GM18520 (cell line): ENCODE measurements around the gene RBM12.
"Not testable (repeated sequence)": the region's sequence is repeated elsewhere in the genome, so short reads cannot be mapped to it uniquely, and the experiment has no call there.

Experiments used
- ATAC-seq: cut with Tn5 transposase; IDR thresholded peaks from one replicate; pipeline ENCODE4 v1.9.1; 2021; ENCODE audit not compliant: unreplicated experiment

RBM12 gene

GRCh38 chr20:35698298-35699126, 33.8 kb upstream of the RBM12 start:
- no peak for ATAC-seq

- ATAC-seq = no peak
Measured at GRCh38 chr20:35697696-35698297, 33.1 kb upstream of the RBM12 start.

- no peak for ATAC-seq
Measured at GRCh38 chr20:35695978-35696377, 31.3 kb upstream of the RBM12 start.

GRCh38 chr20:35695245-35695749, 30.6 kb upstream of the RBM12 start:
- ATAC-seq = no peak

- ATAC-seq = no peak
Measured at GRCh38 chr20:35690265-35690664, 25.6 kb upstream of the RBM12 start.

- ATAC-seq = not testable (repeated sequence)
Measured at GRCh38 chr20:35686872-35687271, 22.2 kb upstream of the RBM12 start.

- not testable (repeated sequence) for ATAC-seq
Measured at GRCh38 chr20:35685368-35685767, 20.7 kb upstream of the RBM12 start.

GRCh38 chr20:35681960-35682359, 17.3 kb upstream of the RBM12 start:
- no peak for ATAC-seq

GRCh38 chr20:35680452-35681183, 15.9 kb upstream of the RBM12 start:
- no peak for ATAC-seq

GRCh38 chr20:35674921-35675320, 10.2 kb upstream of the RBM12 start:
- ATAC-seq = no peak

- ATAC-seq = no peak
Measured at GRCh38 chr20:35673884-35674283, 9.2 kb upstream of the RBM12 start.

GRCh38 chr20:35669681-35670080, 5.0 kb upstream of the RBM12 start:
- no peak for ATAC-seq

GRCh38 chr20:35669221-35669620, 4.5 kb upstream of the RBM12 start:
- ATAC-seq = no peak

GRCh38 chr20:35665949-35666288, 1.2 kb upstream of the RBM12 start:
- ATAC-seq = no peak

GRCh38 chr20:35663516-35664465, 909 bp downstream of the RBM12 start:
- peak; percentile 29 for ATAC-seq

- no peak for ATAC-seq
Measured at GRCh38 chr20:35662551-35662950, 2.1 kb downstream of the RBM12 start.

- no peak for ATAC-seq
Measured at GRCh38 chr20:35661908-35662307, 2.8 kb downstream of the RBM12 start.

GRCh38 chr20:35661053-35661452, 3.6 kb downstream of the RBM12 start:
- no peak for ATAC-seq

GRCh38 chr20:35660122-35660937, 4.4 kb downstream of the RBM12 start:
- no peak for ATAC-seq

- no peak for ATAC-seq
Measured at GRCh38 chr20:35657271-35657670, 7.4 kb downstream of the RBM12 start.
